MM.1S (cell line): ENCODE measurements around the gene B4GALNT3.

Experiments used
- DNase-seq: peaks from one replicate; pipeline ENCODE4 v3.0.0-alpha.2; 2015
- H2AFZ ChIP-seq: fragments of 300-600 bp; sonication (generic); 2 replicates; pipeline ENCODE4 v1.6.0; 2016; ENCODE audit warnings: antibody characterized with exemption, low read length
- H3F3A ChIP-seq: fragments of 300-600 bp; sonication (generic); 2 replicates; pipeline ENCODE4 v1.6.1; 2016; ENCODE audit warnings: mild to moderate bottlenecking, antibody characterized with exemption, low read length, moderate library complexity, mixed read lengths; ENCODE audit not compliant: insufficient read depth
- H3K27ac ChIP-seq: fragments of 300-600 bp; sonication (generic); 2 replicates; pipeline ENCODE4 v1.5.1; 2016; ENCODE audit warnings: mild to moderate bottlenecking, low read length
- H3K27me3 ChIP-seq: fragments of 300-600 bp; sonication (generic); replicated peaks from 2 replicates; pipeline ENCODE4 v1.6.0; 2016; ENCODE audit warnings: low read length; ENCODE audit not compliant: insufficient read depth
- H3K36me3 ChIP-seq: fragments of 300-600 bp; sonication (generic); replicated peaks from 2 replicates; pipeline ENCODE4 v1.6.1; 2016; ENCODE audit warnings: mild to moderate bottlenecking, low read length, mixed read lengths; ENCODE audit not compliant: insufficient read depth
- H3K4me1 ChIP-seq: fragments of 300-600 bp; sonication (generic); 2 replicates; pipeline ENCODE4 v1.6.1; 2016; ENCODE audit warnings: low read length, mixed read lengths
- H3K4me2 ChIP-seq: fragments of 300-600 bp; sonication (generic); 2 replicates; pipeline ENCODE4 v1.6.0; 2016; ENCODE audit warnings: low read depth, low read length
- H3K4me3 ChIP-seq: fragments of 300-600 bp; sonication (generic); 2 replicates; pipeline ENCODE4 v1.5.1; 2016; ENCODE audit warnings: low read length, mixed read lengths
- H3K79me2 ChIP-seq: fragments of 300-600 bp; sonication (generic); 2 replicates; pipeline ENCODE4 v1.6.1; 2016; ENCODE audit warnings: mixed run types, low read length, mixed read lengths
- H3K9ac ChIP-seq: fragments of 300-600 bp; sonication (generic); 2 replicates; pipeline ENCODE4 v1.6.1; 2016; ENCODE audit warnings: low read length, mixed read lengths
- H3K9me2 ChIP-seq: fragments of 300-600 bp; sonication (generic); replicated peaks from 2 replicates; pipeline ENCODE4 v1.6.1; 2016; ENCODE audit warnings: mild to moderate bottlenecking, low read length, mixed read lengths; ENCODE audit not compliant: insufficient read depth
- H3K9me3 ChIP-seq: fragments of 300-600 bp; sonication (generic); replicated peaks from 2 replicates; pipeline ENCODE4 v1.6.1; 2016; ENCODE audit warnings: mild to moderate bottlenecking, low read length, mixed read lengths; ENCODE audit not compliant: insufficient read depth
- H4K20me1 ChIP-seq: fragments of 300-600 bp; sonication (generic); 2 replicates; pipeline ENCODE4 v1.6.1; 2016; ENCODE audit warnings: mild to moderate bottlenecking, low read length, moderate library complexity, mixed read lengths; ENCODE audit not compliant: insufficient read depth
- EZH2 ChIP-seq: fragments of 300-600 bp; sonication (generic); optimal IDR thresholded peaks from 2 replicates; pipeline ENCODE3; 2017; ENCODE audit warnings: low read depth, mild to moderate bottlenecking, antibody characterized with exemption, low read length, mixed read lengths
- EZH2phosphoT487 ChIP-seq: fragments of 300-600 bp; sonication (generic); IDR thresholded peaks from 2 replicates; pipeline ENCODE4 v1.6.1; 2018; ENCODE audit warnings: antibody characterized with exemption, low read length
- TF ChIP-seq, protein P1 (sequence below): fragments of 300-600 bp; sonication (generic); IDR thresholded peaks from 2 replicates; pipeline ENCODE4 v1.5.1; 2016; ENCODE audit warnings: antibody characterized with exemption, low read length, mixed read lengths

The B4GALNT3 gene

DNA sequence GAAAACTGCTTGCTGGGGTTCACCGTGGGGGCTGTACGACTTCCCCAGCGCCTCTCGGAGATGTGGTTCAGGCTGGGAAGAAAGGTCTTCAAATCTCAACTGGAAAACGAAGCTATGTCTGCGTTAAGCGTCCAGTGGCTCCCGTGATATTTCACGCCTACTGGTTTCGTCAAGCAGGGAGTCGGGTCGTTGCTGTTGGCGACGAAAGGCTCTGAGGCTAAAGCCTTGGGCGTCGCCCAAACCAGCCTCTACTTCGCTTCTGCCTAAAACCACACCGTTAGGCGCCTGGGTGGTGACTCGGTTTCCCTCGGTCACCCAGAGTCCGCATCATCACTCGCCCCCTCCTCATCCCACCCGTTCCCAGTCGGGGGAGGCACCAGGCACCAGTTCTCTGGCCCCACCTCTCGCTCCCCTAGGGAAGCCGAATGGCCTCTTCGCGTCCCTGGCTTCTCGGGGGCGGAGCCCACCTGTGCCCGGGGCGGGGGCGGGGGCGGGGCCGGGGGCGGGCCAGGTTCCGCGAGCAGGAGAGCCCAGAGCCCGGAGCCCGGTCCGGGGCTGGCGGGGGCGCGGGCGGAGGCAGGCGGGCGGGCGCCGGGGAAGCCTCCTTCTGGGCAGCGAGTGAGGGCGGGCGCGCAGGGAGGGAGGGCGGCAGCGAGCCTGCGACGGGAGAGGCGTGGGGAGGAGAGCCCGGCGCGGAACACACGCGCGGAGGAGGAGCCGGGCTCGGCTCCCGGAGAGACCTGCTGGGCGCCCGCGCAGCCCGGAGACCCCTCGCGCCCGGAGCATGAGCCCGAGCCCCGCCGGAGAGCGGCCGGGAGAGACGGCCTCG is at the start of gene B4GALNT3:
Gene B4GALNT3, plus strand, starts transcription at position 510 of the 829 bp plus-strand sequence. CDS start 438 bp downstream, outside the sequence.
- H4K20me1 ChIP-seq = no peaks in the 10 kb centered on the region
- peaks cover 72% of the 10 kb centered on the region for H3K27me3 ChIP-seq
- H3K4me3 ChIP-seq = peak within 1 kb of the TSS; percentile 53; the same call in 1 of the 2 replicates
- 0 out of 2 replicates have a peak, but pooled peaks cover 4% of the 10 kb centered on the region for H3K4me1 ChIP-seq
- H3K36me3 ChIP-seq = no peaks in the 10 kb centered on the region
- DNase-seq = peak; percentile 8
- H3K9me3 ChIP-seq = no peaks in the 10 kb centered on the region
- H3K27ac ChIP-seq = no peak within 1 kb of the TSS
- no peak for TF ChIP-seq EZH2
- TF ChIP-seq, protein P1, sequence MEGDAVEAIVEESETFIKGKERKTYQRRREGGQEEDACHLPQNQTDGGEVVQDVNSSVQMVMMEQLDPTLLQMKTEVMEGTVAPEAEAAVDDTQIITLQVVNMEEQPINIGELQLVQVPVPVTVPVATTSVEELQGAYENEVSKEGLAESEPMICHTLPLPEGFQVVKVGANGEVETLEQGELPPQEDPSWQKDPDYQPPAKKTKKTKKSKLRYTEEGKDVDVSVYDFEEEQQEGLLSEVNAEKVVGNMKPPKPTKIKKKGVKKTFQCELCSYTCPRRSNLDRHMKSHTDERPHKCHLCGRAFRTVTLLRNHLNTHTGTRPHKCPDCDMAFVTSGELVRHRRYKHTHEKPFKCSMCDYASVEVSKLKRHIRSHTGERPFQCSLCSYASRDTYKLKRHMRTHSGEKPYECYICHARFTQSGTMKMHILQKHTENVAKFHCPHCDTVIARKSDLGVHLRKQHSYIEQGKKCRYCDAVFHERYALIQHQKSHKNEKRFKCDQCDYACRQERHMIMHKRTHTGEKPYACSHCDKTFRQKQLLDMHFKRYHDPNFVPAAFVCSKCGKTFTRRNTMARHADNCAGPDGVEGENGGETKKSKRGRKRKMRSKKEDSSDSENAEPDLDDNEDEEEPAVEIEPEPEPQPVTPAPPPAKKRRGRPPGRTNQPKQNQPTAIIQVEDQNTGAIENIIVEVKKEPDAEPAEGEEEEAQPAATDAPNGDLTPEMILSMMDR = no peak
- no peak for TF ChIP-seq EZH2phosphoT487
- H2AFZ ChIP-seq = peak within 1 kb of the TSS; percentile 72; the same call in 1 of the 2 replicates
- no peaks in the 10 kb centered on the region for H3K9me2 ChIP-seq
- peak within 1 kb of the TSS; percentile 93 for H3K4me2 ChIP-seq
- no peaks in the 10 kb centered on the region for H3K79me2 ChIP-seq
- no peaks in the 10 kb centered on the region for H3F3A ChIP-seq
- no peak within 1 kb of the TSS for H3K9ac ChIP-seq

GRCh38 chr12:414859-415258 is 44.9 kb upstream of the B4GALNT3 start:
- TF ChIP-seq EZH2phosphoT487 = no peak
- TF ChIP-seq, protein P1 = no peak
- no peak for TF ChIP-seq EZH2
- Histone ChIP-seq H3F3A (no peaks in the 10 kb centered on the region), H3K4me1 (no peaks in the 10 kb centered on the region), H3K36me3 (no peaks in the 10 kb centered on the region; the same call in 1 of the 2 replicates), H3K27me3 (no peaks in the 10 kb centered on the region), H3K9me3 (no peaks in the 10 kb centered on the region), H3K9me2 (no peaks in the 10 kb centered on the region), H3K79me2 (no peaks in the 10 kb centered on the region), H3K4me2 (no peak overlapping the region), H3K27ac (no peak overlapping the region), H4K20me1 (no peaks in the 10 kb centered on the region), H2AFZ (no peak overlapping the region), H3K4me3 (no peak overlapping the region), H3K9ac (no peak overlapping the region)
- no peak for DNase-seq

DNA sequence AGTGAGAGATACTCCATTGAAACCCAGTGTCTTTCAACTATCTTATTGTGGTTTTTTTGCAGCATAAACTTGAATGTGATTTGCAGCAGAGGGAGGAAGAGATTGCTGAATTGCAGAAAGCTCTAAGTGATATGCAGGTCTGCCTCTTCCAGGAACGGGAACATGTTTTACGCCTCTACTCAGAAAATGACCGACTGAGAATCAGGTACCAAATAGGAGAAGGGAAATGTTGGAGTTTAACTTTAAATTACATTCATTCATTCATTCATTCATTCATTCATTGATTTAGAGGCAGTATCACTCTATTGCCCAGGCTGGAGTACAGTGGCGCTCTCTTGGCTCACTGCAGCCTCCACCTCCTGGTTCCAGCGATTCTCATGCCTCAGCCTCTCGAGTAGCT is 41.3 kb upstream of the B4GALNT3 start:
- Histone ChIP-seq H3K27ac (no peak overlapping the region), H3K4me2 (no peak overlapping the region), H3K4me3 (no peak overlapping the region), H3K36me3 (no peaks in the 10 kb centered on the region; the same call in 1 of the 2 replicates), H3K79me2 (no peaks in the 10 kb centered on the region), H3K4me1 (no peaks in the 10 kb centered on the region), H3F3A (no peaks in the 10 kb centered on the region), H3K9ac (no peak overlapping the region), H2AFZ (no peak overlapping the region), H3K9me2 (no peaks in the 10 kb centered on the region), H3K27me3 (no peaks in the 10 kb centered on the region), H4K20me1 (no peaks in the 10 kb centered on the region), H3K9me3 (no peaks in the 10 kb centered on the region)
- no peak for DNase-seq
- TF ChIP-seq, protein P1 = no peak
